SJCRH30 (cell line): Measurements from ENCODE around the gene NRM. TPM values are rescaled to one million over a fixed set of nuclear protein-coding genes. Genes with fewer than 3 reads are reported as not detected.

ENCODE experiments used
- DNase-seq, 2 experiments: peaks; one replicate each; pipeline ENCODE4 v3.0.0-alpha.2; 2015 to 2020
- H3K27ac ChIP-seq: fragments of 250-450 bp; sonication (Bioruptor Pico); 2 replicates; pipeline ENCODE4 v1.5.1; 2020; ENCODE audit warnings: mild to moderate bottlenecking, moderate library complexity
- H3K27me3 ChIP-seq: fragments of 250-450 bp; sonication (Bioruptor Pico); 2 replicates; pipeline ENCODE4 v1.5.1; 2020; ENCODE audit warnings: mild to moderate bottlenecking, moderate library complexity
- H3K36me3 ChIP-seq: fragments of 250-450 bp; sonication (Bioruptor Pico); 2 replicates; pipeline ENCODE4 v1.5.1; 2020; ENCODE audit warnings: mild to moderate bottlenecking, moderate library complexity
- H3K4me1 ChIP-seq: fragments of 250-450 bp; sonication (Bioruptor Pico); 2 replicates; pipeline ENCODE4 v1.5.1; 2020; ENCODE audit warnings: mild to moderate bottlenecking, moderate library complexity
- H3K4me3 ChIP-seq: fragments of 250-450 bp; sonication (Bioruptor Pico); 2 replicates; pipeline ENCODE4 v1.5.1; 2020; ENCODE audit warnings: mild to moderate bottlenecking, moderate library complexity
- H3K9me3 ChIP-seq: fragments of 250-450 bp; sonication (Bioruptor Pico); replicated peaks from 2 replicates; pipeline ENCODE4 v1.5.1; 2020; ENCODE audit warnings: mild to moderate bottlenecking, moderate library complexity
- total RNA-seq: library from RNA; depleted of rRNA; stranded (reverse); fragments of >200 nt; shearing (Covaris generic); gene quantifications from 2 replicates; pipeline ENCODE4 v1.2.3, GENCODE V29; 2014; rRNA removed

The NRM gene
- total RNA-seq, 1 experiment from 2014 or later: 29.6 TPM

GRCh38 chr6:30645989-30646388, 44.8 kb downstream of the NRM start:
- no peaks in the 10 kb centered on the region for H3K4me1 ChIP-seq
- no peak overlapping the region for H3K4me3 ChIP-seq
- H3K36me3 ChIP-seq: peaks cover 3% of the 10 kb centered on the region
- no peaks in the 10 kb centered on the region for H3K27me3 ChIP-seq
- H3K9me3 ChIP-seq: no peaks in the 10 kb centered on the region
- DNase-seq: no peak
- H3K27ac ChIP-seq: no peak overlapping the region

DNA sequence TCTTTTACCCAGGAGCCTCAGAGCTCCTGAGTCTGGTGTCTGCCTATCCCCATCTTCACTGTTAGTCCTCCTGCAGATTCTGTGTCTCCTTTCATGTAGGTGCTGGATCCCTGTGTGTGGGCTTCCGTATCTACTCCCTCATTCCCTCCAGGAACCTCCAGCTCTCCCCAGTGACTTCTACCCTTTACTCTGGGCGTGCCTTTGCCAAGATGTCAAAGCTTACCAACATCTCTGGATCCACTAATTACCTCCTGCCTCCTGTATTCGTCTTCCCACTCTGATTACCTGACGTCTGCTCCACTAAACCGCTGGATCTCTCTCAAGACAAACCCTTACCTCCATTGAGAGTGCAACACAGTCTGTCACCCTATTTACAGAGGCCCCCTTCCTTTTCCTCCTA, 46.0 kb downstream of the NRM start:
- H3K9me3 ChIP-seq: no peaks in the 10 kb centered on the region
- peaks cover 7% of the 10 kb centered on the region; the same call in 1 of the 2 replicates for H3K36me3 ChIP-seq
- no peaks in the 10 kb centered on the region for H3K4me1 ChIP-seq
- H3K27ac ChIP-seq: no peak overlapping the region
- no peak for DNase-seq
- no peak overlapping the region for H3K4me3 ChIP-seq
- H3K27me3 ChIP-seq: no peaks in the 10 kb centered on the region

- Histone ChIP-seq H3K9me3 (no peaks in the 10 kb centered on the region), H3K36me3 (peaks cover 7% of the 10 kb centered on the region; the same call in 1 of the 2 replicates), H3K4me3 (no peak overlapping the region), H3K27me3 (no peaks in the 10 kb centered on the region), H3K4me1 (no peaks in the 10 kb centered on the region), H3K27ac (no peak overlapping the region)
- DNase-seq: no peak
Observed at GRCh38 chr6:30643656-30644055, 47.1 kb downstream of the NRM start.

GRCh38 chr6:30641048-30641447, 49.7 kb downstream of the NRM start:
- H3K9me3 ChIP-seq: no peaks in the 10 kb centered on the region
- no peak overlapping the region for H3K27ac ChIP-seq
- H3K36me3 ChIP-seq: peaks cover 7% of the 10 kb centered on the region; the same call in 1 of the 2 replicates
- no peak for DNase-seq
- no peaks in the 10 kb centered on the region for H3K27me3 ChIP-seq
- H3K4me1 ChIP-seq: no peaks in the 10 kb centered on the region
- H3K4me3 ChIP-seq: no peak overlapping the region

DNA sequence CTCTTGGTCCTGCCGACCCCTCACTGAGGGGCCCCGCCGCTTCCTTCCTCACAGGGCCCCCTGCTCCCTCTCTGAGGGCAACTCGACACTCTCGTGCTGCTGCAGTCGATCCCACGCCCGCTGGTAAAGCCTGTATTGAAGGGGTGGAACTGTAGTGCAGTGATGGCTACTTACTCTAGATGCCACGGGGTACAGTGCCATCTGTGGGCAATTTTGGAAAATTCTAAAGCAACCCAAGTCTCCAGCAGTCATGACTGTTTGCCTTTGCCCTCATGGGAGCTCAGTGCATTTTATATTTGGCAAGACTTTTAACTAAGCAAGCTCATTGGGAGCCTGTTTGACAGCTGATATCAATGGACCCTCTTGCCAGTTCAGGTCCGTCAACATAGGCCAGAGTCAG, 50.3 kb downstream of the NRM start:
- H3K4me3 ChIP-seq: no peak overlapping the region
- no peak for DNase-seq
- no peaks in the 10 kb centered on the region for H3K27me3 ChIP-seq
- H3K4me1 ChIP-seq: no peaks in the 10 kb centered on the region
- no peaks in the 10 kb centered on the region for H3K9me3 ChIP-seq
- no peak overlapping the region for H3K27ac ChIP-seq
- H3K36me3 ChIP-seq: peaks cover 7% of the 10 kb centered on the region; the same call in 1 of the 2 replicates

Other genes with a start within 250 kb of the NRM start
- gene HLA-E, start 201.5 kb downstream of the NRM start, total RNA-seq: 24.6 and 26.0 TPM in 2 replicates
- 35.7 and 42.4 TPM in 2 replicates for gene GNL1, start 134.5 kb downstream of the NRM start, total RNA-seq
- gene PRR3, start 133.7 kb downstream of the NRM start, total RNA-seq: 30.1 and 30.8 TPM in 2 replicates
- gene ABCF1, start 119.5 kb downstream of the NRM start, total RNA-seq: 68.0 and 74.7 TPM in 2 replicates
- gene PPP1R10, start 73.7 kb downstream of the NRM start, total RNA-seq: 93.7 and 120 TPM in 2 replicates
- gene MRPS18B, start 73.1 kb downstream of the NRM start, total RNA-seq: 48.8 and 51.6 TPM in 2 replicates
- gene ATAT1, start 64.1 kb downstream of the NRM start, total RNA-seq: 11.4 and 13.0 TPM in 2 replicates
- 9.1 and 10.0 TPM in 2 replicates for gene C6orf136, start 43.9 kb downstream of the NRM start, total RNA-seq
- 26.5 and 29.0 TPM in 2 replicates for gene DHX16, start 18.0 kb downstream of the NRM start, total RNA-seq
- gene PPP1R18, start 4.3 kb downstream of the NRM start, total RNA-seq: 39.4 and 44.3 TPM in 2 replicates
- 24.6 and 25.0 TPM in 2 replicates for gene MDC1, start 26.3 kb upstream of the NRM start, total RNA-seq
- 1,652 and 1,704 TPM in 2 replicates for gene TUBB, start 29.4 kb upstream of the NRM start, total RNA-seq
- gene FLOT1, start 51.7 kb upstream of the NRM start, total RNA-seq: 87.4 and 92.2 TPM in 2 replicates
- 19.9 and 22.1 TPM in 2 replicates for gene IER3, start 53.6 kb upstream of the NRM start, total RNA-seq
- gene DDR1, start 193.5 kb upstream of the NRM start, total RNA-seq: 73.2 and 80.9 TPM in 2 replicates
- gene GTF2H4, start 217.2 kb upstream of the NRM start, total RNA-seq: 15.1 and 24.2 TPM in 2 replicates
- gene VARS2, start 223.3 kb upstream of the NRM start, total RNA-seq: 21.3 and 23.5 TPM in 2 replicates
- gene SFTA2, start 241.2 kb upstream of the NRM start, total RNA-seq: not detected in 2 replicates
- not detected in 2 replicates for gene MUCL3, start 250.0 kb upstream of the NRM start, total RNA-seq